Coronary artery (tissue), 2 donors: ENCODE results near the gene KIF26B.

ENCODE experiments used
- DNase-seq: peaks from one replicate; pipeline ENCODE4 v3.0.0-alpha.2; 2017; ENCODE audit warnings: low spot score
- H3K27ac ChIP-seq, 2 donors: fragments of 200-600 bp; sonication (generic); one replicate each; pipeline ENCODE4 v1.5.1; 2016 to 2019
- H3K4me3 ChIP-seq: fragments of 200-600 bp; sonication (generic); 2 replicates; pipeline ENCODE4 v1.5.1; 2016; ENCODE audit warnings: mild to moderate bottlenecking, moderate library complexity
- TF ChIP-seq, protein P1 (sequence below): fragments of 200-600 bp; sonication (generic); IDR thresholded peaks from one replicate; pipeline ENCODE4 v1.5.1; 2019; ENCODE audit warnings: antibody characterized with exemption

The KIF26B gene

GRCh38 chr1:245383396-245384330, 228.9 kb downstream of the KIF26B start:
- Histone ChIP-seq H3K4me3 (no peak overlapping the region), H3K27ac (no peak overlapping the region)
- no peak for DNase-seq
- TF ChIP-seq, protein P1, sequence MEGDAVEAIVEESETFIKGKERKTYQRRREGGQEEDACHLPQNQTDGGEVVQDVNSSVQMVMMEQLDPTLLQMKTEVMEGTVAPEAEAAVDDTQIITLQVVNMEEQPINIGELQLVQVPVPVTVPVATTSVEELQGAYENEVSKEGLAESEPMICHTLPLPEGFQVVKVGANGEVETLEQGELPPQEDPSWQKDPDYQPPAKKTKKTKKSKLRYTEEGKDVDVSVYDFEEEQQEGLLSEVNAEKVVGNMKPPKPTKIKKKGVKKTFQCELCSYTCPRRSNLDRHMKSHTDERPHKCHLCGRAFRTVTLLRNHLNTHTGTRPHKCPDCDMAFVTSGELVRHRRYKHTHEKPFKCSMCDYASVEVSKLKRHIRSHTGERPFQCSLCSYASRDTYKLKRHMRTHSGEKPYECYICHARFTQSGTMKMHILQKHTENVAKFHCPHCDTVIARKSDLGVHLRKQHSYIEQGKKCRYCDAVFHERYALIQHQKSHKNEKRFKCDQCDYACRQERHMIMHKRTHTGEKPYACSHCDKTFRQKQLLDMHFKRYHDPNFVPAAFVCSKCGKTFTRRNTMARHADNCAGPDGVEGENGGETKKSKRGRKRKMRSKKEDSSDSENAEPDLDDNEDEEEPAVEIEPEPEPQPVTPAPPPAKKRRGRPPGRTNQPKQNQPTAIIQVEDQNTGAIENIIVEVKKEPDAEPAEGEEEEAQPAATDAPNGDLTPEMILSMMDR = no peak

DNA sequence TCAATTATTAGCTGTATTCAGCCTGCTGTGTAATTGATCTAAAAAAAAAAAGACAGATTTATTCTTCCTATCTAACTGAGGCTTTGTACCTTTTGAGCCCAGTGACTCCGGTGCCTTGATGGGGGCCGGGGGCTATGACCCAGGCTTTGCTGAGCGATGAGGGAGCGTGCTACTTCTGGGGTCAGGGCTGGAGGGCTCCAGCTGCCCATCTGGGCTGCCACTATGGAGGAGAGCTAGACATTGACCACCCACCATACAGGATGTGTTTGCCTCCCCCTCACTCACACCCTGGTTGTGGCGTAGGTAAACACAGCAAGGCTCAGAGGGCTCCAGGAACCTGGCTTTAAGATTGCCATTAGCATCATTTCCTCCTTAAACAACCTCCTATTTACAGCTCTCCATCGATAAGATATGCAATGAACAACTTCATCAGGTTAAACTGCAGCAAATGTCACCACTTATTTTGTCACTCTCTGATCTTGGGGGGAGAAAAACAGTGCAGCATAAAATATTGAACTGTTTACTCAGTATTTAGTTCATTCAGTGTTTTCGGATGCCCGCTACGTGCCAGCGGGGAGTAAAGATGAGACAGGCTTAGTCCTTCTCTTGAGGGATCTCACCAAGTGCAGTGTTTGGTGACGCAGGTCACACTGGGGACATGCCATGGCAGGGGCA, 231.6 kb downstream of the KIF26B start:
- no peak for DNase-seq
- Histone ChIP-seq H3K4me3 (no peak overlapping the region), H3K27ac (no peak overlapping the region)
- TF ChIP-seq, protein P1 = no peak

DNA sequence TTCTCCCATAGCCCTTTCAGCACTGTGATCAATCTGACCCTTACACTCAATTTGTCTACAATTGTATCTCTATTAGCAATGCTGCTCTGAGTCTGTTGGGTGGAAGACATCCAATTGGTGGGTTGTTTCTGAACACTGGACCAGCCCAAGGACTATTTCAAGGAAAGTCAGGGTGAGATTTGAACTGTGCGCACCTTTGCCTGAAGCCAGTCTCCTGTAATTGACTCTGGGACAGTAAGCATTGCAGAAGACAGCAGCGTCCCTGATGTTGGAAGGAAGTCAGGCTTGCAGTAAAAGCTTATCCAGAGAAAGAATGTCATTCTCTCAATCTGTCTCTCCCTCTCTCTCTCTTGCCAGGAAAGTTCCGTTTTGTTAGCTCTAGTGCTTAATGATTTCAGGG, 233.9 kb downstream of the KIF26B start:
- TF ChIP-seq, protein P1 = no peak
- H3K4me3 ChIP-seq = peak overlapping the region; percentile 10
- DNase-seq = no peak
- no peak overlapping the region for H3K27ac ChIP-seq

- no peak overlapping the region for H3K4me3 ChIP-seq
- no peak for DNase-seq
- no peak overlapping the region for H3K27ac ChIP-seq
- TF ChIP-seq, protein P1 = no peak
Observed at GRCh38 chr1:245389873-245390272, 235.1 kb downstream of the KIF26B start.

GRCh38 chr1:245390975-245391374, 236.2 kb downstream of the KIF26B start:
- H3K4me3 ChIP-seq = no peak overlapping the region
- TF ChIP-seq, protein P1 = no peak
- no peak for DNase-seq

DNA sequence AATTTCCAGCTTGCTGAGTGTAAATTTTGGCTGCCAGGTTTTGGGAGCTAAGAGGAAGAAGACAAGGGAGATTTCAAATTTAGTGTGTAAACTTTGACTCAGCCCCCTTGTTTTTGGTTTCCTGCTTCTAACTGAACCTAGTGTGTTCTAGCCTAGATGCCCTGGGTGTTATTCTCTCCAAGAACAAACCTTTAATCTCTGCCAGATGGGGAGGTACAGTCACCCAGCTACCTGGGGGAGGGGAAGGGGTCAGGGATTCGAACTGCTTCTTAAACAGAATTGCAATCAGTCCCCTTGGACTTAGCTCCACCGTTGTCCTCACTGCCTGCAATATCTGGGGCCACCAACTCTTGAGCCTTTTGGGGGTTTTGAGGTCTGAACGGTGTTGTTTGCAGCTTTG, 238.9 kb downstream of the KIF26B start:
- DNase-seq = no peak
- H3K27ac ChIP-seq = no peak overlapping the region
- TF ChIP-seq, protein P1 = no peak
- no peak overlapping the region for H3K4me3 ChIP-seq

More at GRCh38 chr1:245390975-245391374, 236.2 kb downstream of the KIF26B start:
- no peak overlapping the region for H3K27ac ChIP-seq
